ENCODE data around the gene ME3.

GRCh38 chr11:86704710-86705109 is 32.3 kb upstream of the ME3 start:
- TF ChIP-seq CTCF (IDR thresholded peaks at IDR 0.05): no peak
- TF ChIP-seq POLR2A (IDR thresholded peaks at IDR 0.05): no peak

Data from Peyer's patch (tissue), 4 donors.